Measurements from ENCODE around the gene VAT1L. TPM values are rescaled to one million over a fixed set of nuclear protein-coding genes. Genes with fewer than 3 reads are reported as not detected.

Gene VAT1L, protein sequence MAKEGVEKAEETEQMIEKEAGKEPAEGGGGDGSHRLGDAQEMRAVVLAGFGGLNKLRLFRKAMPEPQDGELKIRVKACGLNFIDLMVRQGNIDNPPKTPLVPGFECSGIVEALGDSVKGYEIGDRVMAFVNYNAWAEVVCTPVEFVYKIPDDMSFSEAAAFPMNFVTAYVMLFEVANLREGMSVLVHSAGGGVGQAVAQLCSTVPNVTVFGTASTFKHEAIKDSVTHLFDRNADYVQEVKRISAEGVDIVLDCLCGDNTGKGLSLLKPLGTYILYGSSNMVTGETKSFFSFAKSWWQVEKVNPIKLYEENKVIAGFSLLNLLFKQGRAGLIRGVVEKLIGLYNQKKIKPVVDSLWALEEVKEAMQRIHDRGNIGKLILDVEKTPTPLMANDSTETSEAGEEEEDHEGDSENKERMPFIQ
- total RNA-seq = 1 to 10 TPM in 3 of 4 donors, under 1 TPM in 1; 0.89 to 4.7 (median 2.3) TPM

- Histone ChIP-seq H3K27ac (no peak within 1 kb of the TSS), H3K36me3 (no peaks in the 10 kb centered on the region), H3K4me1 (peaks cover 0 to 19% (median 4%) of the 10 kb centered on the region in 3 donors), H3K9me3 (no peaks in the 10 kb centered on the region), H3K27me3 (peaks cover 92% of the 10 kb centered on the region), H3K4me3 (peak within 1 kb of the TSS; percentile 15 to 53)
- WGBS, 2 donors (ENCODE audit: low coverage in 1 of 2) = 0% methylated on average over 3 of the region's 78 CpGs; no CpG with 5 or more reads in 1 of the 2 donors
- TF ChIP-seq EP300 (IDR thresholded peaks at IDR 0.05) = no peak
- TF ChIP-seq POLR2AphosphoS5 (IDR thresholded peaks at IDR 0.05) = no peak
- TF ChIP-seq POLR2A (IDR thresholded peaks at IDR 0.05) = no peak
- TF ChIP-seq CTCF (IDR thresholded peaks at IDR 0.05) = no peak
- peak; percentile 53 for ATAC-seq
Measured at GRCh38 chr16:77788181-77789084, at the start of gene VAT1L. VAT1L (plus strand) TSS chr16:77788564; CDS start chr16:77788683, 119 bp downstream.

GRCh38 chr16:77738706-77739558 is 49.4 kb upstream of the VAT1L start:
- WGBS, 2 donors (ENCODE audit: low coverage in 1 of 2) = 93 to 98% methylated on average over 6 to 10 of the region's 10 CpGs
- Histone ChIP-seq H3K9me3 (no peaks in the 10 kb centered on the region), H3K27me3 (no peaks in the 10 kb centered on the region), H3K27ac (no peak overlapping the region), H3K4me3 (no peak overlapping the region), H3K4me1 (no peaks in the 10 kb centered on the region), H3K36me3 (peaks cover 0 to 18% of the 10 kb centered on the region in 2 donors)
- no peak for TF ChIP-seq EP300 (IDR thresholded peaks at IDR 0.05)
- no peak for TF ChIP-seq POLR2A (IDR thresholded peaks at IDR 0.05)
- no peak for TF ChIP-seq POLR2AphosphoS5 (IDR thresholded peaks at IDR 0.05)
- TF ChIP-seq CTCF (IDR thresholded peaks at IDR 0.05) = no peak
- no peak for ATAC-seq

DNA sequence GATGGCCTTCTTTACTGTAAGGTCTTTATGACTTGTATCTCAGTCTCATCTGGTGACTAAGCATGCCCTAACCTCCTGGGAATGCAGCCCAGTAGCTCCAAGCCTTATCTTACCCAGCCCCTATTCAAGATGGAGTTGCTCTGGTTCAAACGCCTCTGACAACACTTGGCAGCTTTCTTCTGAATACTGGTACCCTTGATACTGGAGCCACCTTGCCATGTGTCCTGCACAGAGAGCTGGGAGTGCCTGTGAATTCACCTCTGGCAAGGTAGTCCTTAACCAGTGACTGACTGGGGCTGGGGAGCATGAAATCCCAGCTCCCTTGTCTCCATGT is 48.8 kb upstream of the VAT1L start:
- H3K4me1 ChIP-seq = no peaks in the 10 kb centered on the region
- no peak overlapping the region for H3K27ac ChIP-seq
- peaks cover 0 to 18% of the 10 kb centered on the region in 2 donors for H3K36me3 ChIP-seq
- no peaks in the 10 kb centered on the region for H3K9me3 ChIP-seq
- no peaks in the 10 kb centered on the region for H3K27me3 ChIP-seq
- H3K4me3 ChIP-seq = no peak overlapping the region
- ATAC-seq = no peak
- TF ChIP-seq POLR2AphosphoS5 (IDR thresholded peaks at IDR 0.05) = no peak
- TF ChIP-seq CTCF (IDR thresholded peaks at IDR 0.05) = no peak
- no peak for TF ChIP-seq POLR2A (IDR thresholded peaks at IDR 0.05)
- no peak for TF ChIP-seq EP300 (IDR thresholded peaks at IDR 0.05)
- WGBS, 2 donors (ENCODE audit: low coverage in 1 of 2) = 43% methylated on average over 1 of the region's 1 CpG; no CpG with 5 or more reads in 1 of the 2 donors

DNA sequence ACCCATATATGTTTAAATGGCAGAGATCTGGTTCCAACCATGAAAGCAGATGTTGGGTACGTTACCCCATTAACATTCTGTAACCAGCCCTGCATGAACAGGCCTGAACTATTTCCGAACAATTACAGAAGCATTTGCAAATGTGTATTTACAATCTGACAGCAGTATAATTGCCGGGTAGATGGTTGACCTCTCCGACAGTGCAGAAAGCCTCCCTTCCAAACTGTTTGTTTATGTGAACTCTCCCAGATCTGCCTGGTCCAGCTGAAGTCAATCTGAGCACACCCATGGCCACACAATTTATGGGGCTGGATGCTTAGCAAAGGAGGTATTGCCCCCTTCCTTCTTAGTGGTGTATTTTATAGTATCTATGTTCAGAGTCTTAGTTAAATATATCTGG is 44.2 kb upstream of the VAT1L start:
- TF ChIP-seq CTCF (IDR thresholded peaks at IDR 0.05) (no peak), POLR2AphosphoS5 (IDR thresholded peaks at IDR 0.05) (no peak), EP300 (IDR thresholded peaks at IDR 0.05) (no peak), POLR2A (IDR thresholded peaks at IDR 0.05) (no peak)
- H3K27me3 ChIP-seq = no peaks in the 10 kb centered on the region
- H3K4me1 ChIP-seq = no peaks in the 10 kb centered on the region
- no peak for ATAC-seq
- no peak overlapping the region for H3K4me3 ChIP-seq
- WGBS, 2 donors (ENCODE audit: low coverage in 1 of 2) = 27 to 29% methylated on average over 4 of the region's 4 CpGs
- H3K36me3 ChIP-seq = peaks cover 0 to 5% of the 10 kb centered on the region in 2 donors
- H3K9me3 ChIP-seq = no peaks in the 10 kb centered on the region
- H3K27ac ChIP-seq = no peak overlapping the region
